HG03571 (cell line): Measurements from ENCODE around the gene HID1.

ENCODE experiments used
- ATAC-seq: cut with Tn5 transposase; IDR thresholded peaks from one replicate; pipeline ENCODE4 v1.9.1; 2021; ENCODE audit not compliant: unreplicated experiment

HID1 gene

GRCh38 chr17:74951680-74952421, 20.7 kb downstream of the HID1 start:
- no peak for ATAC-seq

- ATAC-seq = no peak
These were observed 21.5 kb downstream of the HID1 start for GRCh38 chr17:74951065-74951464.

GRCh38 chr17:74950207-74950606, 22.4 kb downstream of the HID1 start:
- ATAC-seq = no peak

- ATAC-seq = no peak
These were observed 23.0 kb downstream of the HID1 start for GRCh38 chr17:74949455-74950115.

GRCh38 chr17:74947041-74947754, 25.4 kb downstream of the HID1 start:
- ATAC-seq = no peak

- no peak for ATAC-seq
These were observed 25.9 kb downstream of the HID1 start for GRCh38 chr17:74946641-74947040.

- no peak for ATAC-seq
These were observed 27.0 kb downstream of the HID1 start for GRCh38 chr17:74945543-74945942.

GRCh38 chr17:74943808-74944522, 28.6 kb downstream of the HID1 start:
- ATAC-seq = no peak

GRCh38 chr17:74941128-74941725, 31.3 kb downstream of the HID1 start:
- no peak for ATAC-seq

GRCh38 chr17:74939534-74939933, 33.0 kb downstream of the HID1 start:
- no peak for ATAC-seq

GRCh38 chr17:74938194-74938950, 34.2 kb downstream of the HID1 start:
- no peak for ATAC-seq

- no peak for ATAC-seq
These were observed 35.2 kb downstream of the HID1 start for GRCh38 chr17:74937064-74938051.

- no peak for ATAC-seq
These were observed 36.1 kb downstream of the HID1 start for GRCh38 chr17:74936470-74936799.

- no peak for ATAC-seq
These were observed 36.7 kb downstream of the HID1 start, which contains the start of gene OTOP3 for GRCh38 chr17:74935585-74936469. TSS of gene OTOP3 (plus strand) at chr17:74935898. CDS start at chr17:74935922, 24 bp downstream.

- no peak for ATAC-seq
These were observed 37.5 kb downstream of the HID1 start for GRCh38 chr17:74935048-74935447.

- ATAC-seq = no peak
These were observed 42.0 kb downstream of the HID1 start for GRCh38 chr17:74930535-74931036.

- no peak for ATAC-seq
These were observed 43.8 kb downstream of the HID1 start for GRCh38 chr17:74928786-74929185.

GRCh38 chr17:74925242-74925641, 47.3 kb downstream of the HID1 start:
- ATAC-seq = no peak
